NK-92 treated with Interleukin-12 subunit alpha and Interleukin-12 subunit beta, amount 100 ng/mL, for 24 hours (cell line): Measurements from ENCODE around the gene KNDC1.

Experiments
- DNase-seq: peaks from one replicate; lab custom pipeline; 2025; lab: John Stamatoyannopoulos, UW

The KNDC1 gene

GRCh38 chr10:133206356-133207040, 46.5 kb downstream of the KNDC1 start:
- no peak for DNase-seq

- DNase-seq = no peak
These were observed 47.1 kb downstream of the KNDC1 start for GRCh38 chr10:133207041-133207600.

DNA sequence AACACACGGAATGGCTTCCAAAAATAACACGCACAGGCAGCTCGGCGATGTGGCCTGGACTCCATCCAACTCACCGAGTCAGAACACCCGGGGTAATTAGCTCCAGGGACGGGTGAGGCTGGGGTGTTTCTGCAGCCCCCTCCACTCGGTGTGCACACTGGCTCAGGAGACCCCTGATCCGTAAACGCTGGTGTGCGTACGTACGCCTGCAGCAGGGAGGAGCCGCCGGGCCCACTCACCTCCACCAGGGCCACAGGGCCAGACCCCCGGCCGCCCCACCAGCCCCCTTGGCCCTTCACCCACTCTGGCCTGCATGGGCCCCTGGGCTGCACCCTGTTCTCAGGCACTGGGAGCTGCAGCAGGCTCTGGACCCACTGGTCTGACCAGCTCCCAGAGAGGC, 47.6 kb downstream of the KNDC1 start:
- no peak for DNase-seq

- no peak for DNase-seq
These were observed 48.4 kb downstream of the KNDC1 start for GRCh38 chr10:133208466-133208865.

GRCh38 chr10:133209117-133209516, 49.1 kb downstream of the KNDC1 start:
- DNase-seq = no peak

DNA sequence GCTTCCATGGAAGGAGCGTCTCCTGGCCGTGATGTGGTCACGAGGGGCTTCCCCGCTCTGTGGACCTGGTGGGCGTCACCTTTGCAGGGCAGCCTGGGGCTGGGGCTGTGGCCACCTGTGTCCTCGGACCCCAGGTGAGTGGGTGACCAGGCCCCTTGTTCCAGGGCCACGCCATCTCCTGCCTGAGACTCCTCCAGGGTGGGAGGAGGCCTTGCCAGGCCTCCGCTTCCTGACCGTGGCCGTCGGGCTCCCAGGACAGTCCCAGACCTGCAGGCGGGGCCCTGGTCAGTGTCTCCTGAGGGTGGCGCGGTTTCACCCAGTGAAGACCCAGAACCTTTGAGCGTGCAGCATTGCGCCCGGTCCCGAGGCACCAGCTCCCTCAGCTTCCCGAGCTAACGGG, 49.6 kb downstream of the KNDC1 start:
- no peak for DNase-seq

- no peak for DNase-seq
These were observed 50.5 kb downstream of the KNDC1 start for GRCh38 chr10:133210398-133211140.

- no peak for DNase-seq
These were observed 51.3 kb downstream of the KNDC1 start for GRCh38 chr10:133211141-133211830.

- DNase-seq = no peak
These were observed 52.2 kb downstream of the KNDC1 start for GRCh38 chr10:133211959-133212852.

GRCh38 chr10:133212853-133213494, 53.0 kb downstream of the KNDC1 start:
- no peak for DNase-seq

DNA sequence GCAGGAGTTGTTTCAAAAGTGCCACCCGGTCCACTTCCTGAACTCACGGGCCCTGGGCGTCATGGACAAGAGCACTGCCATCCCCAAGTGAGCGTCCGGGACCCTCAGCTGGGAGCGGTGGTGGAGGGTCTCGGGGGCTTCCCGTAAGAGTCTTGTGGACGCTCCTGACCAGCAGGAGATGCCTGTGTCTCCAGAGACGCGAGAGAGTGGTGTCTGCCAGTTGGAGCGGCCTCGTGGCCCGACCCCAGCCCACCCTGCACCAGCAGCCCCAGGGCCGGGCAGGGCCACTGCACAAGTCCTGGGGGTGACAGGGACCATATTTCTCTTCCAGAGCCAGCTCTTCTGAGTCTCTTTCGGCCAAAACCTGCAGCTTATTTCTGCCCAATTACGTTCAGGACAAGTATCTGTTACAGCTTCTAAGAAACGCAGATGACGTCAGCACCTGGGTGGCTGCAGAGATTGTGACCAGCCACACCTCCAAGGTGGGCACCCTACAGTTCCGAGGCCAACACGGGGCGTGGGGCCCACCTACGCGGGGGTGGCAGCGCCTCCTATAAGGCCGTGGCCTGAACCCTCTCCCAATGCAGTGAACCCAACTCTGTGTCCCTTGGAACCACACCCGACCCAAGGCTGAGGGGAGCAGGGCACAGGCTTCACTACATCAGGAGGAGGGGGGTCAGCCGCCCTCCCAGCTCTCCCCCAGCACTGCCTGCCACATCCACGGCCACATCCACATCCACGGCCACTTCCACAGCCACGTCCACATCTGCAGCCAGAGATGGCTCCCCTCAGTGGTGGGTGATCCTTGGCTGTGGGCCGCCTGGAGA, 53.8 kb downstream of the KNDC1 start:
- no peak for DNase-seq

DNA sequence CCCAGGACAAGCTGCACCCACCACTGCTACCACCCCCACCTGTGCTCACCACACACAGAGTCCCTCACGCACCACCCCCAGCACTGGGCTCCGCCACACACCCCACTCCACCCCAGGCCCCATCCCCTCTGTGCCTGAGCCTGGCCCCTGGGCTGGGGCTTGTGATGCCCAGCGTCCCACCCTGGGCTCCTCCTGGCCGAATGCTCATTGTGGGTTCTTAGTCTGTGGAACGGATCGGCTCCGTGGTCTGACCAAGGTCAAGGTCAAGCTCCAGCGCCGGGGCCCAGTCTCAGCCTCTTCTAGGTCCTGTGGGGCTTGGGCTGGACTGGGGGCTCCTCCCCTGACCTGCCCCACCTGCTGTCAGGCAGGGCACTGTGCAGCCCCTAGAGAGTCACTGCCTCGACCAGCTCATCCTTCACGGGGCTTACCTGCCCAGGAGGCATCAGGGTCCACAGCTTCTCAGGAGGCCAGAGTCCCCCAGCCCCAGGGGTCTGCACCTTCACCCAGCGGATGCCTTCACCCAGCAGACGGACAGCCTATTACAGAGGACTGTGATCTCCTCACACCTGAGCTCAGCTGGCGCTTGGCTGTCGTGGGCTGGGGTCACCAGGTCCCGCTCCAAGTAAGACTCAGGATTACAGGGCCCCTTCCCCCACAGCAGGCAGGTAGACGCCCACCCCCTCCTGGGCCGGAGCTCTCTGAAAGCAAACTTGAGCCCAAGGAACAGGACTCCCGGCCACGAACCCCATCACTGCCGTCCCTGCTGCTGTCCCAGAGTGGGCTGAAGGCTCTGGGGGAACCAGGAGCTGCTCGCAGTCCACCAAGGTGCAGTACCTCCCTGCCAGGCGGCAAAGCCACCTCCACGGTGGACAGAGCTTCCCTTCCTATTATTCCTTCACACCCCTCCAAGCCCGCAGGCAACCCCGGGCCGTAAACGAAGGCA, 54.7 kb downstream of the KNDC1 start:
- no peak for DNase-seq

GRCh38 chr10:133215586-133215985, 55.6 kb downstream of the KNDC1 start:
- DNase-seq = no peak

DNA sequence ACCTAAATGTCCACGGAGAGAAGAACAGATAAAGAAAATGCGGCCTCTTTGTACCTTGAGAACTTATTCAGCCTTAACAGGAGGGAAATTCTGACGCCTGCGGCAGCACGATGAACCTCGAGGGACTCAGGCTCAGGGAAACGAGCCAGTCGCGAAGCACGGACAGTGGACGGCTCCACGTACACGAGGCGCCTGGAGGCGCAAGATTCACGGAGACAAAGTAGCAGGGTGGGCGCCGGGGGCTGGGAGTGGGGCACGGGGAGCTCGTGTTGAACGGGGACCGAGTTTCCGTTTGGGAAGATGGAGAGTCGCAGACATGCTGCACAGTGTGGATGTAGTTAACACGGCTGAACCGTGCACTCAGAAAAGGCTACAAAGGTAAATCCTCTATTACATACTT, 56.8 kb downstream of the KNDC1 start:
- no peak for DNase-seq

DNA sequence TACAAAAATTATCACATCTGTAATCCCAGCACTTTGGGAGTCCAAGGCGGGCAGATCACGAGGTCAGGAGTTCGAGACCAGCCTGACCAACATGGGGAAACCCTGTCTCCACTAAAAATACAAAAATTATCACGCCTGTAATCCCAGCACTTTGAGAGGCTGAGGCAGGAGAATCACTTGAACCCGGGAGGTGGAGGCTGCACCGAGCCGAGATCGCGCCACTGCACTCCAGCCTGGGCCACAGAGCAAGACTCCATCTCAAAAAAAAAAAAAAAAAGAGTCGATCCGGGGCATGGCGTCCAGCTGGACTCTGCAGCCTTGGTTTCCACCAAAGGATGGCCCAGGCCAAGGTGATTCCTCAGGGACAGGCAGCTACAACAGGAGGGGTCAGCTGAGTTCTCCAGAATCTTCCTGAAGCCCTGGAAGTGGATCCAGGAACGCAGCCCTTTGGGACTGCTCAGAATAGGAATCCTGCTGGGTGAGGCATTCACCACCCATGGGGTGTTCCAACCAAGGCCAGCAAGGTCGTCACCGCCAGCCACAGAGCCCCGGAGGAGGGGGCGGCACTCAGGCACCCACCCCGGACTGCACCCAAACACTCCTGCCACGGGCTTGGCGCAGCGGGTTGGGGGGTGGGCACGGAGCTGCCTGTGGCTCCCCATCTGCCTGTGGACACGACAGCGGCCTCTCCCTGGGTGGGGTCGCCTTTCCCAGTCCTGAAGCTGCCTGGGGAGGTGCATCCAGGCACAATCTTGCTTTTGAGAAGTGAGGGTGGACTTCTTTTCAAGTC, 58.0 kb downstream of the KNDC1 start:
- no peak for DNase-seq

GRCh38 chr10:133218891-133219290, 58.9 kb downstream of the KNDC1 start:
- DNase-seq = no peak

- DNase-seq = no peak
These were observed 59.8 kb downstream of the KNDC1 start for GRCh38 chr10:133219782-133220181.

DNA sequence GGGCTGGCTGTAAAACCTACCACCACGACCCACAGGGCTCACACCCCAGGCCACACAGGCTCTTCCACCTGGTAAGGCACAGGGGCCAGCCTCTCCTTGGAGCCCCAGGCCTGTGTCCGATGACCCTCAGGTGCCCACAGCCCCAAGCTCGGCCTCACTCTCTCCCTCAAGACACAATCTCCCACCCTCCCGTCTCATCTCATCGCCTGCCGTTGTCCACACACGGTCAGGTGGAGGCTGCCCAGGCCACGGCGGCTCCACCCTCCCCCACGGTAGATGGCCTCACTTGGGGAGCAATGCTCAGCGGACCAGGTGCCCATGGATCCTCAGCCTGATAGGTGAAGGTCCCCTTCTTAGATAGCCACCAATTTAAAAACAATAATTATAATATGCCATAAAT, 61.3 kb downstream of the KNDC1 start:
- DNase-seq = no peak
